ENCODE data around the gene DRC3. TPM values are rescaled to one million over a fixed set of nuclear protein-coding genes. Genes with fewer than 3 reads are reported as not detected.

Gene DRC3
- total RNA-seq, 1 experiment from 2014 or later: 1.6 TPM

DNA sequence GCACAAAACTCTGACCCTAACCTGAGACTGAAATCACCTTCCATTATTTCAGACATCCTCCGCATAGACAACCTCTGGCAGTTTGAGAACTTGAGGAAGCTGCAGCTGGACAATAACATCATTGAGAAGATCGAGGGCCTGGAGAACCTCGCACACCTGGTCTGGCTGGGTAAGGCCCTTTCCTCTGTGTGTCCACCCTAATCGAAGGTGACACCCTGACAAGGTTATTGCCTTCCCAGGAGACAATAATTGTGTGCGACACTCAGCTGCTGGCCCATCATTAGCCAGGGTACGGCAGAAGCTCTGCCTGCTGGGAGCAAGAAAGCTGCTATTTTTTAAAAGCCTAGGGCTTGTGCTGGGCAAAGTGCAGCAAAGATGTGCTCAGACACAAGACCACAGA, 11.1 kb downstream of the DRC3 start:
- Mint-ChIP-seq H3K4me1 (ENCODE audit: low read depth, unreplicated experiment) (no peaks in the 10 kb centered on the region), H3K27me3 (ENCODE audit: insufficient read depth, unreplicated experiment) (no peaks in the 10 kb centered on the region), H3K4me3 (ENCODE audit: unreplicated experiment) (no peak overlapping the region), H3K36me3 (ENCODE audit: insufficient read depth, unreplicated experiment) (no peaks in the 10 kb centered on the region), H3K27ac (ENCODE audit: unreplicated experiment) (no peak overlapping the region), H3K9me3 (ENCODE audit: unreplicated experiment) (no peaks in the 10 kb centered on the region)
- H3K36me3 ChIP-seq (ENCODE audit: control insufficient read depth, insufficient read depth, low read length): no peaks in the 10 kb centered on the region
- H3K27me3 ChIP-seq (replicated peaks; ENCODE audit: control insufficient read depth, insufficient read depth, low read length): no peaks in the 10 kb centered on the region
- H3K9me3 ChIP-seq: no peaks in the 10 kb centered on the region
- DNase-seq: no peak
- peaks cover 7% of the 10 kb centered on the region; the same call in 1 of the 2 replicates for H3K4me1 ChIP-seq
- ChIA-PET POLR2A (interaction anchor here (1.0 kb wide), 1 partner anchor 11 kb away, joined by 3 read pairs; the partner anchor contains the start of gene DRC3), CTCF (interaction anchor here (1.0 kb wide), 1 partner anchor 92 kb away, joined by 3 read pairs; no protein-coding TSS in a partner anchor)
- no TSS peak for BruUV-seq (replicated peaks)
- TF ChIP-seq CTCF (IDR thresholded peaks at IDR 0.05; ENCODE audit: insufficient read depth in 1 of 2, low read depth in 1 of 2, low read length in 1 of 2, severe bottlenecking in 1 of 2, unreplicated experiment in 1 of 2): no peak
- no peak overlapping the region for H3K4me3 ChIP-seq (ENCODE audit: low read depth, low read length)
- intact Hi-C loops (cut with micrococcal nuclease; ENCODE audit: unreplicated experiment): no loop called here

DNA sequence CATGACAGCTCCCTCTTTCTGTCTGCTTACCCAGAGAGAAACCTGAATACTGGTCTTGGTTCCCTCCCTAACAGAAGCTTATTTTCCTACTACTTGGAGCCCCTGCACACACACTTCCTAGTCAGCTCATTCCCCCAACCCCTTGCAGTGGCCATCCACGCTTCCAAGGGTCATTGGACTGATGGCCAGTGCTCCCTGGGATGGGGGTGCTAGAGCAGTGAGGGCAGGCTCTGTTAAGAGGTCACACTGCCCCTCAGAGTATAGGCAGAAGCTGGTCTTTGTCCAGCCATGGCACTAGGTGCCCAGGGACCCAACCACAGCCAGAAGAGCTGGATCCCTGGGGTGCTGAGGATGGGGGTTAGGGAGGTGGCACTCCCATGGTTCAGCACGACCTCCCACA, 12.5 kb downstream of the DRC3 start:
- POLR2A ChIA-PET: no interaction called here
- BruUV-seq (replicated peaks): no TSS peak
- DNase-seq: no peak
- Mint-ChIP-seq H3K27ac (ENCODE audit: unreplicated experiment) (no peak overlapping the region), H3K9me3 (ENCODE audit: unreplicated experiment) (no peaks in the 10 kb centered on the region), H3K4me3 (ENCODE audit: unreplicated experiment) (no peak overlapping the region), H3K4me1 (ENCODE audit: low read depth, unreplicated experiment) (peaks cover 1% of the 10 kb centered on the region), H3K36me3 (ENCODE audit: insufficient read depth, unreplicated experiment) (no peaks in the 10 kb centered on the region), H3K27me3 (ENCODE audit: insufficient read depth, unreplicated experiment) (no peaks in the 10 kb centered on the region)
- Histone ChIP-seq H3K36me3 (ENCODE audit: control insufficient read depth, insufficient read depth, low read length) (no peaks in the 10 kb centered on the region), H3K4me1 (peaks cover 7% of the 10 kb centered on the region), H3K4me3 (ENCODE audit: low read depth, low read length) (no peak overlapping the region), H3K27me3 (replicated peaks; ENCODE audit: control insufficient read depth, insufficient read depth, low read length) (no peaks in the 10 kb centered on the region), H3K9me3 (no peaks in the 10 kb centered on the region)
- intact Hi-C loops (cut with micrococcal nuclease; ENCODE audit: unreplicated experiment): loop anchor here (5.0 kb wide), 1 partner anchor 47 kb away; no protein-coding TSS in a partner anchor
- CTCF ChIA-PET: interaction anchor here (0.8 to 1.2 kb wide), 2 partner anchors 57 to 66 kb away, joined by 3 to 4 read pairs; no protein-coding TSS in a partner anchor
- no peak for TF ChIP-seq CTCF (IDR thresholded peaks at IDR 0.05; ENCODE audit: insufficient read depth in 1 of 2, low read depth in 1 of 2, low read length in 1 of 2, severe bottlenecking in 1 of 2, unreplicated experiment in 1 of 2)

DNA sequence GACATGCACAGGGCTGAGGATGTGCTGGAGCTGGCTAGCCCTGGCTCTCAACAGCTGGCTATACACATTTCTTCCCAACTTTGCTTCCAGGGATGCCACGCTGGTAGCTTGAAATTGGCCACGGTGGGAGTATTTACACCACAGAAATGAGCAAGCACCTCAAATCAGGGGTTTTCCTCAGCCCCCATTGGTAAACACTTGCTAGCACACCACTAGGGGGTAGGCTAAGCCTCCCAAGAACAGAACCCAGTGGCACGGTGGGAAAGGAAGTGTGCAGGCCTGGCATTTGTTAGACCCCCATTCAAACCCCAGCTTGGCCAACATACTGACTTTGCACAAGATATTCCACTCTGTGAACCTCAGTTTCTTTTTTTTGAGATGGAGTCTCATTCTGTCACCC, 12.9 kb downstream of the DRC3 start:
- intact Hi-C loops (cut with micrococcal nuclease; ENCODE audit: unreplicated experiment): loop anchor here (5.0 kb wide), 1 partner anchor 47 kb away; no protein-coding TSS in a partner anchor
- Histone ChIP-seq H3K27me3 (replicated peaks; ENCODE audit: control insufficient read depth, insufficient read depth, low read length) (no peaks in the 10 kb centered on the region), H3K4me3 (ENCODE audit: low read depth, low read length) (no peak overlapping the region), H3K4me1 (peaks cover 10% of the 10 kb centered on the region), H3K36me3 (ENCODE audit: control insufficient read depth, insufficient read depth, low read length) (no peaks in the 10 kb centered on the region), H3K9me3 (no peaks in the 10 kb centered on the region)
- no peaks in the 10 kb centered on the region for H3K36me3 Mint-ChIP-seq (ENCODE audit: insufficient read depth, unreplicated experiment)
- POLR2A ChIA-PET: no interaction called here
- no peak overlapping the region for H3K27ac Mint-ChIP-seq (ENCODE audit: unreplicated experiment)
- BruUV-seq (replicated peaks): no TSS peak
- TF ChIP-seq CTCF (IDR thresholded peaks at IDR 0.05; ENCODE audit: insufficient read depth in 1 of 2, low read depth in 1 of 2, low read length in 1 of 2, severe bottlenecking in 1 of 2, unreplicated experiment in 1 of 2): peak in 1 of 2 experiments; percentile 15
- no peaks in the 10 kb centered on the region for H3K9me3 Mint-ChIP-seq (ENCODE audit: unreplicated experiment)
- no peak for DNase-seq
- CTCF ChIA-PET: interaction anchor here (0.8 to 1.2 kb wide), 2 partner anchors 58 to 66 kb away, joined by 3 to 4 read pairs; no protein-coding TSS in a partner anchor
- peaks cover 5% of the 10 kb centered on the region for H3K4me1 Mint-ChIP-seq (ENCODE audit: low read depth, unreplicated experiment)
- no peak overlapping the region for H3K4me3 Mint-ChIP-seq (ENCODE audit: unreplicated experiment)
- no peaks in the 10 kb centered on the region for H3K27me3 Mint-ChIP-seq (ENCODE audit: insufficient read depth, unreplicated experiment)

Data from Caco-2 (cell line).